Aorta (tissue), 5 donors: ENCODE results near the gene FAM222A. TPM values are rescaled to one million over a fixed set of nuclear protein-coding genes. Genes with fewer than 3 reads are reported as not detected.

ENCODE experiments used
- ATAC-seq: fragments of 200-7000 bp; cut with Tn5 transposase; one replicate; pipeline ENCODE4 v1.9.1; 2022; ENCODE audit warnings: moderate library complexity; ENCODE audit not compliant: low FRiP score
- DNase-seq, 2 donors: peaks; one replicate each; pipeline ENCODE4 v3.0.0-alpha.2; 2020
- H3K27ac ChIP-seq, 2 donors: one replicate each; pipeline ENCODE4 v1.5.1; 2013; ENCODE audit warnings: low read length in 2 of 2, mild to moderate bottlenecking in 2 of 2, moderate library complexity in 2 of 2, control low read depth in 1 of 2, inconsistent platforms in 1 of 2, low read depth in 1 of 2
- H3K27me3 ChIP-seq, 2 donors: one replicate each; pipeline ENCODE4 v1.6.1; 2013; ENCODE audit warnings: control low read depth in 1 of 2, low read length in 1 of 2, mild to moderate bottlenecking in 1 of 2, moderate library complexity in 1 of 2; ENCODE audit not compliant: insufficient read depth in 2 of 2, control insufficient read depth in 1 of 2
- H3K36me3 ChIP-seq, 2 donors: one replicate each; pipeline ENCODE4 v1.6.1; 2013; ENCODE audit warnings: control low read depth in 1 of 2, low read length in 1 of 2, mild to moderate bottlenecking in 1 of 2; ENCODE audit not compliant: insufficient read depth in 2 of 2, control insufficient read depth in 1 of 2
- H3K4me1 ChIP-seq, 2 donors: one replicate each; pipeline ENCODE4 v1.6.1; 2013; ENCODE audit warnings: low read length in 2 of 2, control low read depth in 1 of 2, mild to moderate bottlenecking in 1 of 2, moderate library complexity in 1 of 2; ENCODE audit not compliant: insufficient read depth in 2 of 2, control insufficient read depth in 1 of 2
- H3K4me3 ChIP-seq, 2 donors: one replicate each; pipeline ENCODE4 v1.5.1; 2013; ENCODE audit warnings: low read length in 2 of 2, control low read depth in 1 of 2, mild to moderate bottlenecking in 1 of 2
- H3K9me3 ChIP-seq: one replicate; pipeline ENCODE4 v1.6.1; 2013; ENCODE audit warnings: mild to moderate bottlenecking, low read length; ENCODE audit not compliant: control insufficient read depth
- WGBS, 2 donors: extraction: QIAGEN DNeasy Blood & Tissue Kit; methylation state at CpG; one replicate each; pipeline ENCODE4 v1.1.7; 2013; 5-methylcytosine and 5-hydroxymethylcytosine counted together
- intact Hi-C, 2 donors: fragments of 100-400 bp; cut with DNase I; formaldehyde crosslinking; loops; one replicate each; pipeline versions ENCODE4 v1.14.2 to v1.15.0; 2022
- polyA plus RNA-seq, 2 donors: library from polyadenylated mRNA; stranded (reverse); fragments of 200-250 nt; gene quantifications; one replicate each; pipeline ENCODE4 v1.2.3, GENCODE V29; 2013
- total RNA-seq, 2 donors: library from RNA; stranded (reverse); fragmentation: NEBNext Ultra II Directional; extraction: Animal tissue kit (Norgen Biotek cat#: 25700); gene quantifications; one replicate each; pipeline ENCODE4 v1.2.1, GENCODE V29; 2021
- donor health status: healthy with polysubstance abuse.
- donor health status: Bipolar disorder and iron deficiency.
- donor health status: DM: no; HTN: no; CAD: no.
- donor health status: DM: no; HTN: no; CAD: no.
- donor health status: DM: yes; HTN: yes; CAD: no.

Gene FAM222A
- total and polyA plus RNA-seq, 4 donors: 0.25 to 0.52 (median 0.38) TPM

DNA sequence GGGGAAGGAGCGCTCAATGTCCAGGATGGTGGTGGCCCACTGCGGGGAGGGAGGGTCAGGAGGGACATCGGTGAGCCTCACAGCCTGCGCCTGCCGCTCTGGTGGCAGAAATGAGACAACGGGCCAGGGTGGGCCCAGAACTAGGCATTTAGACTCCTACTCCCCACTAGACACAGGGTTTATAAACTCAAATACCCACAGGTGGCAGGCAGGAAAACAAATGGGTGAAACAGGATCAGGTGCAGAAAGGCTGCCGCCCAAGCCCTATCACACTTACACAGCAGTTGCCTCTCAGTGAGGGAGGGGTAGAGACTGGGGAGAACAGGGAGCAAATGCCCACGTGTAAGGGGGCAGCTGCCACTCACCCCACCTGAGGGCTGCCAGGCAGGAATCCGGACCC, 73.2 kb downstream of the FAM222A start:
- no peak overlapping the region for H3K4me3 ChIP-seq
- ATAC-seq: no peak

GRCh38 chr12:109789526-109790048, 76.0 kb downstream of the FAM222A start:
- 88 to 90% methylated on average over 1 of the region's 1 CpG for WGBS, 2 donors
- ATAC-seq (no peak), DNase-seq (no peak)
- Histone ChIP-seq H3K36me3 (no peaks in the 10 kb centered on the region), H3K4me3 (no peak overlapping the region), H3K27me3 (no peaks in the 10 kb centered on the region), H3K27ac (no peak overlapping the region), H3K4me1 (no peaks in the 10 kb centered on the region), H3K9me3 (no peaks in the 10 kb centered on the region)
- intact Hi-C loops: no loop called here

More for the DNA sequence above, 73.2 kb downstream of the FAM222A start:
- no peaks in the 10 kb centered on the region for H3K4me1 ChIP-seq
- no peaks in the 10 kb centered on the region for H3K36me3 ChIP-seq
- intact Hi-C loops: no loop called here
- H3K9me3 ChIP-seq: no peaks in the 10 kb centered on the region
- no peaks in the 10 kb centered on the region for H3K27me3 ChIP-seq
- no peak overlapping the region for H3K27ac ChIP-seq
- WGBS, 2 donors: 87 to 89% methylated on average over 9 of the region's 9 CpGs
- DNase-seq: no peak

- Histone ChIP-seq H3K4me1 (no peaks in the 10 kb centered on the region), H3K9me3 (no peaks in the 10 kb centered on the region), H3K27ac (no peak overlapping the region), H3K36me3 (no peaks in the 10 kb centered on the region), H3K4me3 (no peak overlapping the region), H3K27me3 (no peaks in the 10 kb centered on the region)
- intact Hi-C loops: no loop called here
- ATAC-seq (no peak), DNase-seq (no peak)
Measured at GRCh38 chr12:109792992-109793391, 79.4 kb downstream of the FAM222A start.

GRCh38 chr12:109793411-109793810, 79.8 kb downstream of the FAM222A start:
- no peak for ATAC-seq
- DNase-seq: no peak
- Histone ChIP-seq H3K4me1 (no peaks in the 10 kb centered on the region), H3K4me3 (no peak overlapping the region), H3K27ac (no peak overlapping the region), H3K36me3 (no peaks in the 10 kb centered on the region), H3K27me3 (no peaks in the 10 kb centered on the region), H3K9me3 (no peaks in the 10 kb centered on the region)
- WGBS, 2 donors: 36 to 38% methylated on average over 4 of the region's 4 CpGs
- intact Hi-C loops: no loop called here

GRCh38 chr12:109793826-109794501, 80.3 kb downstream of the FAM222A start:
- Histone ChIP-seq H3K9me3 (no peaks in the 10 kb centered on the region), H3K27ac (no peak overlapping the region), H3K4me1 (no peaks in the 10 kb centered on the region), H3K36me3 (no peaks in the 10 kb centered on the region), H3K4me3 (no peak overlapping the region), H3K27me3 (no peaks in the 10 kb centered on the region)
- ATAC-seq (no peak), DNase-seq (no peak)
- intact Hi-C loops: no loop called here
- WGBS, 2 donors: 86% methylated on average over 24 to 26 of the region's 26 CpGs

- 89 to 90% methylated on average over 2 of the region's 2 CpGs for WGBS, 2 donors
- ATAC-seq (no peak), DNase-seq (no peak)
- H3K9me3 ChIP-seq: no peaks in the 10 kb centered on the region
- intact Hi-C loops: no loop called here
- no peak overlapping the region for H3K4me3 ChIP-seq
- no peak overlapping the region for H3K27ac ChIP-seq
- no peaks in the 10 kb centered on the region for H3K4me1 ChIP-seq
- no peaks in the 10 kb centered on the region for H3K36me3 ChIP-seq
- no peaks in the 10 kb centered on the region for H3K27me3 ChIP-seq
Measured at GRCh38 chr12:109795023-109795422, 81.4 kb downstream of the FAM222A start.

- Histone ChIP-seq H3K4me3 (no peak overlapping the region), H3K36me3 (no peaks in the 10 kb centered on the region), H3K9me3 (no peaks in the 10 kb centered on the region), H3K27ac (no peak overlapping the region), H3K27me3 (no peaks in the 10 kb centered on the region), H3K4me1 (no peaks in the 10 kb centered on the region)
- no peak for DNase-seq
- no peak for ATAC-seq
- intact Hi-C loops: no loop called here
- WGBS, 2 donors: 43 to 53% methylated on average over 2 of the region's 2 CpGs
Measured at GRCh38 chr12:109796057-109796456, 82.4 kb downstream of the FAM222A start.

GRCh38 chr12:109797905-109798669, 84.5 kb downstream of the FAM222A start:
- WGBS, 2 donors: 79 to 82% methylated on average over 19 of the region's 19 CpGs
- no peaks in the 10 kb centered on the region for H3K4me1 ChIP-seq
- no peaks in the 10 kb centered on the region for H3K36me3 ChIP-seq
- ATAC-seq (no peak), DNase-seq (no peak)
- intact Hi-C loops: no loop called here
- no peaks in the 10 kb centered on the region for H3K27me3 ChIP-seq
- no peak overlapping the region for H3K4me3 ChIP-seq
- H3K27ac ChIP-seq: no peak overlapping the region
- H3K9me3 ChIP-seq: no peaks in the 10 kb centered on the region

- Histone ChIP-seq H3K27me3 (no peaks in the 10 kb centered on the region), H3K27ac (no peak overlapping the region), H3K36me3 (no peaks in the 10 kb centered on the region), H3K4me1 (no peaks in the 10 kb centered on the region), H3K4me3 (no peak overlapping the region), H3K9me3 (no peaks in the 10 kb centered on the region)
- intact Hi-C loops: no loop called here
- no peak for ATAC-seq
- 90% methylated on average over 20 of the region's 20 CpGs for WGBS, 2 donors
- no peak for DNase-seq
Measured at GRCh38 chr12:109798691-109799090, 85.1 kb downstream of the FAM222A start.
